Body of pancreas (tissue), 4 donors: Measurements from ENCODE around the gene CDR2.

Experiments used
- POLR2A ChIP-seq, 3 donors: fragments of 450-650 bp; IDR thresholded peaks; one replicate each; pipeline ENCODE4 v1.6.1; 2016; ENCODE audit warnings: antibody characterized with exemption in 3 of 3, mild to moderate bottlenecking in 2 of 3
- TF ChIP-seq, protein P1 (sequence below), 7 experiments: fragments of 450-650 bp in 4 of 7; fragments of 200-600 bp in 3 of 7; sonication (generic) in 3 of 7; IDR thresholded peaks; one replicate each; pipeline ENCODE4 v1.5.1; 2016 to 2019; ENCODE audit warnings: antibody characterized with exemption in 7 of 7

DNA sequence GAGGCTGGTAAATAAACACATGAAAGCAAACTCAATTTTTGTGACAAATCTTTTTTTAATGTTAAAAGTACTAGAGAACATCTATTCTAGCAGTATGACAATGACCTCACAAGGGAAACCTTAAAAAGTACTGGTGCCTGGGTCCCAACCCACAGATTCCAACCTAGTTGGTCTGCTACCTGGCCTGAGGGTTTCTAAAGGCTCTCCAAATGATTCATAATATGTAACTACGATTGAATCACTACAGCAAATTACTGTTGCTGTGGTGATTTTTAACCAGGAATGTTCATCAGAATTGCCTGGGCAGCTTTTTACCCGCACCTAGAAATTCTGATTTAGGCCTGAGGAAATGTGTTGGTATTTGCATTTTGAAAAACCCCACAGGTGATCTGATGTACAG is 26.1 kb downstream of the CDR2 start:
- TF ChIP-seq POLR2A (IDR thresholded peaks at IDR 0.05): no peak
- TF ChIP-seq, protein P1, sequence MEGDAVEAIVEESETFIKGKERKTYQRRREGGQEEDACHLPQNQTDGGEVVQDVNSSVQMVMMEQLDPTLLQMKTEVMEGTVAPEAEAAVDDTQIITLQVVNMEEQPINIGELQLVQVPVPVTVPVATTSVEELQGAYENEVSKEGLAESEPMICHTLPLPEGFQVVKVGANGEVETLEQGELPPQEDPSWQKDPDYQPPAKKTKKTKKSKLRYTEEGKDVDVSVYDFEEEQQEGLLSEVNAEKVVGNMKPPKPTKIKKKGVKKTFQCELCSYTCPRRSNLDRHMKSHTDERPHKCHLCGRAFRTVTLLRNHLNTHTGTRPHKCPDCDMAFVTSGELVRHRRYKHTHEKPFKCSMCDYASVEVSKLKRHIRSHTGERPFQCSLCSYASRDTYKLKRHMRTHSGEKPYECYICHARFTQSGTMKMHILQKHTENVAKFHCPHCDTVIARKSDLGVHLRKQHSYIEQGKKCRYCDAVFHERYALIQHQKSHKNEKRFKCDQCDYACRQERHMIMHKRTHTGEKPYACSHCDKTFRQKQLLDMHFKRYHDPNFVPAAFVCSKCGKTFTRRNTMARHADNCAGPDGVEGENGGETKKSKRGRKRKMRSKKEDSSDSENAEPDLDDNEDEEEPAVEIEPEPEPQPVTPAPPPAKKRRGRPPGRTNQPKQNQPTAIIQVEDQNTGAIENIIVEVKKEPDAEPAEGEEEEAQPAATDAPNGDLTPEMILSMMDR (IDR thresholded peaks at IDR 0.05): no peak
